ENCODE measurements around the gene OGFOD1.

DNA sequence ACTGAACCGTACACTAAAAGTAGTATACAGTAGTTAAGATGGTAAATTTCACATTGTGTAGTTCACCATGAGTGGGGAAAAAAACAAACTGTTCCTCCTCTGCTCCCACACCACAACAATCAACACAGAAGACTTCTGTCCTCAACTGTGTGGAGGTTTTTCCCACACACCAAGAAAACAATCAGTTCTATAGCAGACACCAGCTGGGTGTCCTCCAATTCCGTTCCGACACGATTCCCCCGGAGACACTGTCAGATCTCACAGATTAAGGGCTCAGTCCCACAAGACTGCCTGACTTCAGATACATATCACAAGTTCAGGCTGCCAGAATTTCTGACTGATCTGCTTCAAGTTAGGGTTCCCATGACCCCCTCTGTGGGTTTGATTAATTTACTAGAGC, 36.7 kb downstream of the OGFOD1 start:
- TF ChIP-seq, protein P1, sequence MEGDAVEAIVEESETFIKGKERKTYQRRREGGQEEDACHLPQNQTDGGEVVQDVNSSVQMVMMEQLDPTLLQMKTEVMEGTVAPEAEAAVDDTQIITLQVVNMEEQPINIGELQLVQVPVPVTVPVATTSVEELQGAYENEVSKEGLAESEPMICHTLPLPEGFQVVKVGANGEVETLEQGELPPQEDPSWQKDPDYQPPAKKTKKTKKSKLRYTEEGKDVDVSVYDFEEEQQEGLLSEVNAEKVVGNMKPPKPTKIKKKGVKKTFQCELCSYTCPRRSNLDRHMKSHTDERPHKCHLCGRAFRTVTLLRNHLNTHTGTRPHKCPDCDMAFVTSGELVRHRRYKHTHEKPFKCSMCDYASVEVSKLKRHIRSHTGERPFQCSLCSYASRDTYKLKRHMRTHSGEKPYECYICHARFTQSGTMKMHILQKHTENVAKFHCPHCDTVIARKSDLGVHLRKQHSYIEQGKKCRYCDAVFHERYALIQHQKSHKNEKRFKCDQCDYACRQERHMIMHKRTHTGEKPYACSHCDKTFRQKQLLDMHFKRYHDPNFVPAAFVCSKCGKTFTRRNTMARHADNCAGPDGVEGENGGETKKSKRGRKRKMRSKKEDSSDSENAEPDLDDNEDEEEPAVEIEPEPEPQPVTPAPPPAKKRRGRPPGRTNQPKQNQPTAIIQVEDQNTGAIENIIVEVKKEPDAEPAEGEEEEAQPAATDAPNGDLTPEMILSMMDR (IDR thresholded peaks at IDR 0.05) = no peak
- TF ChIP-seq EP300 (IDR thresholded peaks at IDR 0.05) = no peak
- no peak for TF ChIP-seq POLR2A (IDR thresholded peaks at IDR 0.05)

Data from ovary (tissue), 3 donors.